OCI-LY3 (cell line): ENCODE measurements around the gene UBE3D.

Experiments
- CTCF ChIP-seq: fragments of 200-600, 300-600 bp; sonication (generic); IDR thresholded peaks from 2 replicates; pipeline ENCODE4 v1.5.1; 2014; ENCODE audit warnings: antibody characterized with exemption, low read length, low read depth
- EZH2phosphoT487 ChIP-seq: fragments of 200-600 bp; shearing (Covaris generic); IDR thresholded peaks from 2 replicates; pipeline ENCODE4 v1.6.1; 2018; ENCODE audit warnings: antibody characterized with exemption, mixed run types, low read depth

- no peak for TF ChIP-seq CTCF
- no peak for TF ChIP-seq EZH2phosphoT487
Observed at GRCh38 chr6:83096791-83097190, 31.1 kb upstream of the UBE3D start.
